HepG2 (cell line): ENCODE results near the gene CDH1. TPM values are rescaled to one million over a fixed set of nuclear protein-coding genes. Genes with fewer than 3 reads are reported as not detected.
A peak's percentile ranks its signal among the peaks of the same experiment; 100 is the strongest.

ENCODE experiments used
- AHR ChIP-seq: IDR thresholded peaks from 2 replicates; pipeline ENCODE4 v1.6.1; 2018; ENCODE audit warnings: missing genetic modification reagents, missing compliant biosample characterization
- ARID4A ChIP-seq: sonication (generic); formaldehyde crosslinking; IDR thresholded peaks from 2 replicates; pipeline ENCODE4 v1.5.0; 2020; ENCODE audit warnings: mild to moderate bottlenecking, missing genetic modification reagents, borderline replicate concordance
- KDM6A ChIP-seq: IDR thresholded peaks from 2 replicates; pipeline ENCODE4 v1.6.1; 2016; ENCODE audit warnings: low read depth
- NCOA2 ChIP-seq: sonication (generic); formaldehyde crosslinking; IDR thresholded peaks from 2 replicates; pipeline ENCODE4 v1.8.0; 2022; ENCODE audit warnings: inconsistent platforms
- ZEB1 ChIP-seq: IDR thresholded peaks from 2 replicates; pipeline ENCODE4 v1.6.1; 2012; ENCODE audit warnings: mild to moderate bottlenecking, low read depth, inconsistent platforms; ENCODE audit not compliant: insufficient replicate concordance
- ZNF441 ChIP-seq: sonication (generic); formaldehyde crosslinking; IDR thresholded peaks from 2 replicates; pipeline ENCODE4 v1.7.0; 2021; ENCODE audit warnings: missing genetic modification reagents, borderline replicate concordance
- ZNF549 ChIP-seq: sonication (generic); formaldehyde crosslinking; IDR thresholded peaks from 2 replicates; pipeline ENCODE4 v1.5.0; 2020; ENCODE audit warnings: missing genetic modification reagents
- polyA plus RNA-seq, 8 experiments: library from polyadenylated mRNA; depleted of rRNA in 3 of 8; stranded (reverse) in 7 of 8; unstranded in 1 of 8; fragments of >200 nt; fragmentation: Illumina TruSeq in 4 of 8; extraction: Trizol in 4 of 8; gene quantifications; 2 replicates each; pipeline versions ENCODE4 v1.2.1 to v1.2.3, GENCODE V29; 2011 to 2016; ENCODE audit warnings: low read depth in 4 of 8, missing spikeins in 1 of 8, mixed read lengths in 1 of 8; ENCODE audit not compliant: insufficient read depth in 1 of 8
- total RNA-seq, 5 experiments: library from RNA; depleted of rRNA; stranded (reverse); fragments of >200 nt; fragmentation: Illumina TruSeq; extraction: Trizol; gene quantifications; 2 replicates each; pipeline ENCODE4 v1.2.3, GENCODE V29; 2016; ENCODE audit warnings: low read depth in 1 of 5
- TF ChIP-seq, protein P1 (sequence below): IDR thresholded peaks from 2 replicates; pipeline ENCODE4 v1.6.1; 2016; ENCODE audit warnings: mild to moderate bottlenecking, missing biosample characterization, missing genetic modification reagents
- TF ChIP-seq, protein P2 (sequence below): sonication (generic); formaldehyde crosslinking; IDR thresholded peaks from 2 replicates; pipeline ENCODE4 v1.5.1; 2020; ENCODE audit warnings: mild to moderate bottlenecking, missing genetic modification reagents, borderline replicate concordance
- TF ChIP-seq, protein P3 (sequence below): sonication (generic); formaldehyde crosslinking; IDR thresholded peaks from 2 replicates; pipeline ENCODE4 v1.4.0; 2020; ENCODE audit warnings: missing genetic modification reagents, borderline replicate concordance

CDH1 gene
- total and polyA plus RNA-seq, 2 of the 13 experiments (the other 11 are each of a cell fraction or from before 2014, with no cell fraction given), result 0.95 to 9.8 TPM

DNA sequence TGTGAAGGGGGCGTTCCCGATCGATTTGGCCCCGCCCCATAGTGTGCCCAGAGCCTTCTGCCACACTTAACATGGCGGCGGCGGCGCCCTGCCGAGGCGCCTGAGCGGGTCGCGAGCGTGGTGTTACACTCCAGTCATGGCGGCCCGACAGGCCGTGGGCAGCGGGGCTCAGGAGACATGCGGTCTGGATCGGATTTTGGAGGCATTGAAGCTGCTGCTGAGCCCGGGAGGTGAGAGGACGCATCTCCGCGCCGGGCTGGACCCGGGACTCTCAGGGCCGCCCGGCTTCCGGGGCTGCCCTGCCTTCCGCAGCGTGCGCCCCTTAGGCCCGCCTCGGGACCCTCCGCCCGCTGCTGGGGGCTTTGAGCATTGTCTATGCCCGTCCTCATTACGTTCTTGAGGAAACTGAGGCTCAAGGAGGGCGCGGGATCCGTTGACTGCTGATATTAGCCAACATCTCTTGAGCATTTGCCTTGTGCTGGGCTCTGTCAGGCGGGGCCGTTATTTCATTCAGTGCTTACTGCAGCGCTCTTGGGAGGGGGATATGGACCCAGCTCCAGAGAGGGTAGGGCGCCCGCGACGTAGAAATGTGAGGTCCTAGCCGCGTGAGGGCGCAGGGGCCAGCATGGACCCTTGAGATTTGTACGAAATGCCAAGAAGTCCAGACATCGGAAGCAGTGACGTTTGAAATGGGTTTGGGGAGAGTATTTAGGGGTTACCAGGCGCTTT, 106.6 kb downstream of the CDH1 start, which contains the start of gene TANGO6 (continued):
- TF ChIP-seq ARID4A (CRISPR knock-in tag) (peak; percentile 94), NCOA2 (no peak), ZEB1 (no peak), KDM6A (no peak), ZNF441 (CRISPR knock-in tag) (peak; percentile 45; the same call in 1 of the 2 replicates), AHR (peak; percentile 81; the same call in 1 of the 2 replicates), ZNF549 (no peak)
- TF ChIP-seq, protein P1, sequence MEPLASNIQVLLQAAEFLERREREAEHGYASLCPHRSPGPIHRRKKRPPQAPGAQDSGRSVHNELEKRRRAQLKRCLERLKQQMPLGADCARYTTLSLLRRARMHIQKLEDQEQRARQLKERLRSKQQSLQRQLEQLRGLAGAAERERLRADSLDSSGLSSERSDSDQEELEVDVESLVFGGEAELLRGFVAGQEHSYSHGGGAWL, result peak; percentile 83
- TF ChIP-seq, protein P2, sequence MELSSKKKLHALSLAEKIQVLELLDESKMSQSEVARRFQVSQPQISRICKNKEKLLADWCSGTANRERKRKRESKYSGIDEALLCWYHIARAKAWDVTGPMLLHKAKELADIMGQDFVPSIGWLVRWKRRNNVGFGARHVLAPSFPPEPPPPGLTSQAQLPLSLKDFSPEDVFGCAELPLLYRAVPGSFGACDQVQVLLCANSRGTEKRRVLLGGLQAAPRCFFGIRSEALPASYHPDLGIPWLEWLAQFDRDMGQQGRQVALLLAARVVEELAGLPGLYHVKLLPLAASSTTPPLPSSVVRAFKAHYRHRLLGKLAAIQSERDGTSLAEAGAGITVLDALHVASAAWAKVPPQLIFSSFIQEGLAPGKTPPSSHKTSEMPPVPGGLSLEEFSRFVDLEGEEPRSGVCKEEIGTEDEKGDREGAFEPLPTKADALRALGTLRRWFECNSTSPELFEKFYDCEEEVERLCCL (CRISPR knock-in tag), result peak; percentile 12; the same call in 1 of the 2 replicates
- TF ChIP-seq, protein P3, sequence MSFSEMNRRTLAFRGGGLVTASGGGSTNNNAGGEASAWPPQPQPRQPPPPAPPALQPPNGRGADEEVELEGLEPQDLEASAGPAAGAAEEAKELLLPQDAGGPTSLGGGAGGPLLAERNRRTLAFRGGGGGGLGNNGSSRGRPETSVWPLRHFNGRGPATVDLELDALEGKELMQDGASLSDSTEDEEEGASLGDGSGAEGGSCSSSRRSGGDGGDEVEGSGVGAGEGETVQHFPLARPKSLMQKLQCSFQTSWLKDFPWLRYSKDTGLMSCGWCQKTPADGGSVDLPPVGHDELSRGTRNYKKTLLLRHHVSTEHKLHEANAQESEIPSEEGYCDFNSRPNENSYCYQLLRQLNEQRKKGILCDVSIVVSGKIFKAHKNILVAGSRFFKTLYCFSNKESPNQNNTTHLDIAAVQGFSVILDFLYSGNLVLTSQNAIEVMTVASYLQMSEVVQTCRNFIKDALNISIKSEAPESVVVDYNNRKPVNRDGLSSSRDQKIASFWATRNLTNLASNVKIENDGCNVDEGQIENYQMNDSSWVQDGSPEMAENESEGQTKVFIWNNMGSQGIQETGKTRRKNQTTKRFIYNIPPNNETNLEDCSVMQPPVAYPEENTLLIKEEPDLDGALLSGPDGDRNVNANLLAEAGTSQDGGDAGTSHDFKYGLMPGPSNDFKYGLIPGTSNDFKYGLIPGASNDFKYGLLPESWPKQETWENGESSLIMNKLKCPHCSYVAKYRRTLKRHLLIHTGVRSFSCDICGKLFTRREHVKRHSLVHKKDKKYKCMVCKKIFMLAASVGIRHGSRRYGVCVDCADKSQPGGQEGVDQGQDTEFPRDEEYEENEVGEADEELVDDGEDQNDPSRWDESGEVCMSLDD, result peak; percentile 19; the same call in 1 of the 2 replicates
